Liver (tissue), 3 donors: ENCODE measurements around the gene CTXN1.

ENCODE experiments used
- ATF3 ChIP-seq: IDR thresholded peaks from 2 replicates; pipeline ENCODE4 v1.6.1; 2016; ENCODE audit warnings: antibody characterized with exemption
- CTCF ChIP-seq: fragments of 150-350 bp; IDR thresholded peaks from 2 replicates; pipeline ENCODE4 v1.5.1; 2017; ENCODE audit warnings: improper control_type of control experiment, low read depth, low read length; ENCODE audit not compliant: missing input control
- EGR1 ChIP-seq, 2 donors: IDR thresholded peaks; 2 replicates each; pipeline ENCODE4 v1.6.1; 2016 to 2018; ENCODE audit warnings: antibody characterized with exemption in 2 of 2, low read depth in 2 of 2
- REST ChIP-seq: IDR thresholded peaks from 2 replicates; pipeline ENCODE4 v1.6.1; 2016; ENCODE audit warnings: antibody characterized with exemption, mild to moderate bottlenecking
- SP1 ChIP-seq: IDR thresholded peaks from 2 replicates; pipeline ENCODE4 v1.6.1; 2018; ENCODE audit warnings: antibody characterized with exemption, mild to moderate bottlenecking
- YY1 ChIP-seq: IDR thresholded peaks from 2 replicates; pipeline ENCODE4 v1.6.1; 2016; ENCODE audit warnings: antibody characterized with exemption, mild to moderate bottlenecking
- donor health status: healthy.
- donor health status: healthy.

- no peak for TF ChIP-seq CTCF
- no peak for TF ChIP-seq SP1
- no peak for TF ChIP-seq YY1
- no peak for TF ChIP-seq REST
- TF ChIP-seq ATF3: no peak
- TF ChIP-seq EGR1 (IDR thresholded peaks at IDR 0.05; ENCODE audit: low read depth in 2 of 2): no peak
These were observed 42.3 kb upstream of the CTXN1 start for GRCh38 chr19:7968008-7968795.
